ENCODE results near the gene MRGPRE. TPM values are rescaled to one million over a fixed set of nuclear protein-coding genes. Genes with fewer than 3 reads are reported as not detected.

MRGPRE gene
- polyA plus RNA-seq, 1 experiment: not detected

DNA sequence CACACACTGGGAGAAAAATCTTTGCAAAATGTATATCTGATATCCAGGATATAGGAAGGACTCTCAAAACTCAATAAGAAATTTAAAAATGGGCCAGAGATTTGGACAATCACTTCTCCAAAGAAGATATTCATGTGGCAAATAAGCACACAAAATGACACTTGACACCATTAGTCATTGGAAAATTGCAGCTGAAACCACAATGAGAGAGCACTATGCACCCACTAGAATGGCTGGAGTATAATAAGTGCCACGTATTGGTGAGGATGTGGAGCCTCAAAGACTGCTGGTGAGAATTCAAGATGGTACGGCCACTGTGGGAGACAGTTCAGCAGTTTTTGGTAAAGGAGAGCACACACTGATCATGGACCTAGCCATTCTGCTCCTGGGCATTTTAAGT lies 54.3 kb downstream of the MRGPRE start:
- DNase-seq (ENCODE audit: low read depth): no peak
- no peak for TF ChIP-seq CTCF (IDR thresholded peaks at IDR 0.05; ENCODE audit: insufficient read depth, low read depth, low read length)
- POLR2A ChIA-PET: no interaction called here

More for the DNA sequence above, 54.3 kb downstream of the MRGPRE start:
- Histone ChIP-seq H3K4me3 (ENCODE audit: low read depth, low read length) (no peak overlapping the region), H3K36me3 (ENCODE audit: control insufficient read depth, insufficient read depth, low read length) (no peaks in the 10 kb centered on the region), H3K27me3 (ENCODE audit: control insufficient read depth, insufficient read depth, low read length) (peaks cover 3% of the 10 kb centered on the region)
- CTCF ChIA-PET: no interaction called here

Other genes with a start within 250 kb of the MRGPRE start
- 65.1 and 67.0 TPM in 2 replicates for gene NAP1L4, start 240.1 kb downstream of the MRGPRE start, polyA plus RNA-seq (2011; rRNA removed)
- 161 and 175 TPM in 2 replicates for gene CARS1, start 175.0 kb downstream of the MRGPRE start, polyA plus RNA-seq (2011; rRNA removed)
- 10.4 and 20.8 TPM in 2 replicates for gene OSBPL5, start 67.1 kb downstream of the MRGPRE start, polyA plus RNA-seq (2011; rRNA removed)
- gene MRGPRG, start 13.6 kb downstream of the MRGPRE start, polyA plus RNA-seq (2011; rRNA removed): not detected in 2 replicates
- 10.2 and 14.1 TPM in 2 replicates for gene ZNF195, start 146.7 kb upstream of the MRGPRE start, polyA plus RNA-seq (2011; rRNA removed)